Colon (tissue), 2 donors: ENCODE data around the gene NF1.
"Not testable (repeated sequence)": the region's sequence is repeated elsewhere in the genome, so short reads cannot be mapped to it uniquely, and the experiment has no call there.

Experiments used
- FAIRE-seq: peaks from 2 replicates; lab custom pipeline; 2012; peaks lifted over from hg19 to GRCh38; lab: Jason Lieb, UNC
- donor health status: control.
- donor health status: control.

Gene NF1

DNA sequence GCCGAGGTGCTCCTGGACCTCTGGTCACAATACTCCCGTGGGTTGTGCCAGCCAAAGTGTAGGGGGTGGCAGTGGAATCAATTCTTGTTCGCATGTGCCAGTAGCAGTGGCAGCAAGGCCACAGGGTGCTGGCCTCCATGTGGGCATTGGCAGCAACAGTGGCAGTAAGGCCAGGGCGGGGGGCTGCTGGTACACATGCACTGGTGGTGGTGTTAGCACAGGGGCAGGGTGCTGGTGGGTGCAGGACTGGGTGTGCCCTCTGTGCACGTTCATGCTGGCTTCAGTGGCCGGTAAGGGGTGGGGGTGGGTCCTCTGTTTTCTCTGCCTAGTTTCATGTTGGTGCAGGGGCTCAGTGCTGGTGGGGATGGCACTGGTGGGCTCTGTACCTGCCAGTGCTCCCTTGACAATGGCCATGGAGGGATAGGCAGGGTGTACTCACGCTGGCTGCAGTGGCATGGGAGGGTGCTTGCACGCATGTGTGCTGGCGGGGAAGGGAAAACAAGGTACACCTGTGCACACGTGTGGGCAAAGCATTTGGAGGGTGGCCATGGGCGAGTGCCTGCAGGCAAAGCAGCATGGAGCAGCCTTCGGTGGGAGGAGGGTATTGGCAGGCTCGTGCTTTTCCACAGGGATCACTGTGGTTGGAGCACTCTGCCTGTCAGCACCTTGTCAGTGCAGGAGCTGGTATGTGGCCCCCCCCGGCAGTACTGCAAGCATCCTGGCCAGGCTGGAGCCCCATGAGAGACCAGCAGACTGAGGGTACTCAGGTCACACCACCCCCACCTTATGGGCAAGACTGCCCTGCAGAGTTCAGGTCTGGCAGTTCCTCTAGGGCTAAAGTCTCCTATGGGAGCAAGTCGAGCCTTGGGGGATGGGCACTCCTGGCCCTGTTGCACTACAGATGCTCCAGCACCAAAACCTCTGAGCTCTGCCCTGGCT lies 35.8 kb downstream of the NF1 start:
- no peak for FAIRE-seq

DNA sequence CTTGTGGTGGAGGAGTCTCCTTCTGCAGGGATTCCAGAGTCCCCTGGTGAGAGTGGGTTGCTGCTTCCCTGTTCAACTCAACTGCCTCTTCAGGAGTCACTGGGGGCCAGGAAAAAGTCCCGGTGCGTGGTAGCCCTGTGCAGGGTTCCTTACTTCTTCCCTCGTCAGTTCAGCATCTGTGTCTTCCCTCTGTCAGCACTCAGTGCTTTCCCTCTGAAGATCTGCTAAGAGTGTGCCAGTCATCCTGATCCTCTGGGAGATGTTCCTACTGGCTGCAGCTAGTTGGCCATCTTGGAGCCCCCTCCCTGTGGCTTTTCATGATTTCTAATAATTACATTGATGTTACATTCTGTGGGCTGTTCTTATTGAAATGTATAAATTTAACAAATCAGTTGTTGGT lies 36.5 kb downstream of the NF1 start:
- no peak for FAIRE-seq

DNA sequence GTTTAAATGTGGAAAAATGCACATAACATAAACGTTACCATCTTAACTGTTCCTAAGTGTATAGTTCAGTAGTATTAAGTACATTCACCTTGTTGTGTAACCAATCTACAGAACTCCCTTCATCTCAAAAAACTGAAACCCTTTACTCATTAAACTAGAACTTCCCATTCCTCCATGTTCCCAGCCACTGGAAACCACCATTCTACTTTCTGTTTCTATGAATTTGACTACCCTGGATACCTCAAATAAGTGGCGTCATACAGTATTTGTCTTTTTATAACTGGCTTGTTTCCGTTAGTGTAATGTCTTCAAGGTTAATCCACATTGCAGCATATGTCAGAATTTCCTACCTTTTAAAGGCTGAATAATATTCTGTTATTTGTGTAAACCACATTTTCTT lies 38.2 kb downstream of the NF1 start:
- FAIRE-seq, result no peak

DNA sequence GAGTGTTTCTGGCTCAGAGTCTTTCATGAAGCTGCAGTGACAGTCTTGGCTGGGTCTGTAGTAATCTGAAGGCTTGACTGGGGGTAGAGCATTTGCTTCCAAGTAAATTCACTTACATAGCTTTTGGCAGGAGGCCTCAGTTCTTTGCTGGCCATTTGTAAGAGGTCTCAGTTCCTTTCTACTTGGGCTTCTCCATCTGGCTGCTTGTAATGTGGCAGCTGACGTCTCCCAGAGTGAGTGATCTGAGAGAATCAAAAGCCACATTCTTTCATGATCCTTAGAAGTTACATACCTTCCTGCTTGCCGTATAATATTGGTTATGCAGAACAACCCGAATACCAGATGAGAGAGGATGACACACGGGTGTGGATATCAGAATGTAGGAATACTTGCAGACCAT lies 39.8 kb downstream of the NF1 start:
- no peak for FAIRE-seq

DNA sequence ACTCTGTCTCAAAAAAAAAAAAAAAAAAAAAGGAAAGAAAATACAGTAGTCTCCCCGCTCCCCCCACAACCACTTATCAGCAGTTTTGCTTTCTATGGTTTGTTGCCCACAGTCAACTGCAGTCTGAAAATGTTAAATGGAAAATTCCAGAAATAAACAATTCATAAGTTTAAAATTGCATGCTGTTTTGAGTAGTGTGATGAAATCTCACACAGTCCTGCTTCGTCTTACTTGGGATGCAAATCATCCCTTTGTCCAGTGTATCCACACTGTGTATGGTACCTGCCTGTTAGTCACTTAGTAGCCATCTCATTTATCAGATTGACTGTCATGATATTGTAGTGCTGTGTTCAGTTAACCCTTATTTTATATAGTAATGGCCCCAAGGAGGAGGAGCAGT lies 41.5 kb downstream of the NF1 start:
- FAIRE-seq, result no peak

DNA sequence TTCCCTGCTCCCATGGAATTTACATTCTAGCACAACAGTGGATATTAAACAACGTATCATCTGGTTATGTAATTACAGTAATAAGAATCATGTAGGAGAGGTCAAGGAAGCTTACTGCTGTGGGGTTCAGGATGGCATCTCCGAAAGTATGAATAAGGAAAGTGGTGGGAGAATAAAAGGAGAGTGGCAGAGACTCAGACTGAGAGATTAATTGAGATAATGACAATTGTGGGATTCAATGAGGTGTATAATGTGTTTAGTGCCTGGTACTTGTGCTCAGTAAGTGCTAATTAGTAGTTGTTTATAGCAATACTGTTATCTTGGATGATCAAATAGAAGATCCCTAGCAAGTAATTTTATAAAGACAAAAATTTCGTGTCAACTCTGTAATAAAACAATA lies 45.3 kb downstream of the NF1 start:
- no peak for FAIRE-seq

DNA sequence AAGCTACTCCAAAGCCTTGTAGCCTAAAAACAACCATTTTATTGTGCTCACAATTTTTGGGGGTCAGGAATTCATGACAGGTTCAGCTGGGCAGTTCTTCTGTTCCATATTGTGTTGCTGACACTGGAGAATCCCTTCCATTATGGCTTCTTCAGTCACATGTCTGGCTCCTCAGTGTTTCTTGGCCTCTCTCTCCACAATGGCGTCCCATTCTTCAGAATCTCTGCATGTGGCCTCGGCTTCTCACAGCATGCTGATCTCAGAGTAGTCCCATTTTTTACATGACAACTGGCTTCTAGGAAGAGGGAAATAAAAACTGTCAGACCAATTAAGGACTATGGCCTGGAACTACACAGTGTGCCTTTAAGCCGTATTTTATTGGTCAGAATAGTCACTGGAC lies 49.7 kb downstream of the NF1 start:
- FAIRE-seq, result no peak

DNA sequence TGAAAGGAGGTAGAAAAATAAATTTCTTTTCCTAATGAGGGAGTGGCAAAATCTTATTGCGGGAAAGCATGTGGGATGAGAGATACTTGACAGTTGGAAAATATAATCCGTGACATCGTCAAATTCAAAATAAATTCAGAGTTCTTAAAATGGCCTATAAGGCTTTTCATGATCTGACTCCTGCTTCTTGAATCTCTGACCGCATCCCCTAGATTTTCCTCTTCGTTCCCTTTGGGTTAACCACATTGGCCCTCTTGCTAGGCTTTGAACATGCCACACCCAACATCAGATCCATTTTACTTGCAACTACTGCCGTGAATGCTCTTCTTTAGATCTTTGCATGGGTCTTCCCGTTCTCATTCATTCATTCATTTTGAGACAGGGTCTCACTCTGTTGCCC lies 50.1 kb downstream of the NF1 start:
- no peak for FAIRE-seq

DNA sequence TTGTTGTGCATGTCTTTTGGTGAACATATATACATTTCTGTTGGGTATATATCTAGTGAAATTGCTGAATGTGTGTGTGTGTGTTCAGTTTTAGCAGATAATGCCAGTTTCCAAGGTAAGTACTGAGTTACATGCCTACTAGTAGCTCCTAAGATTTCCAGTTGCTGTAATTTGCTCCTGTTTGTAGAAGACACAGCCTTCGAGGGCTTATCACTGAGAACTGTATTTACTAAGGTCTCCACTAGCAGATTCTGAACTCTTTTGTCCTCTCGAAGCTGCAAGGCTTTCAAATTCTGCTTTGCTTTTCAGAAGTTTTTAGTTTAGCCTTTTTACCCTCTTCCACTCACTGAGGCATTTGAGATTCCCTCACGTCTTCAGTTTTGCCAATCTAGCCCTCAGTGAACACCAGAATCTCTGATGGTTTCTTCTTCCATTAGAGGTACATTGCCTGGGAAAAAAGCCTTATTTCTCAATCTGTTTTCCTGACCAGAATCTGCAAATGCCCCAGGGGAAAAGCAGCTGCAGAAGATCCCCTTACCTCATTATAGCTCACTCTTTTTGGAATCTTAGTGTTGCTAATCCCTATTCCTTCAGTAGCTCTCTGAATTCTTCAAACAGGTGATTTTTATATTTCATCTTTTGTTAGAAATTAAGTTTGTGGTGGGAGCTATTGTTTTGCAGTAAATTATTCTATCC lies 52.9 kb downstream of the NF1 start:
- FAIRE-seq, result no peak

DNA sequence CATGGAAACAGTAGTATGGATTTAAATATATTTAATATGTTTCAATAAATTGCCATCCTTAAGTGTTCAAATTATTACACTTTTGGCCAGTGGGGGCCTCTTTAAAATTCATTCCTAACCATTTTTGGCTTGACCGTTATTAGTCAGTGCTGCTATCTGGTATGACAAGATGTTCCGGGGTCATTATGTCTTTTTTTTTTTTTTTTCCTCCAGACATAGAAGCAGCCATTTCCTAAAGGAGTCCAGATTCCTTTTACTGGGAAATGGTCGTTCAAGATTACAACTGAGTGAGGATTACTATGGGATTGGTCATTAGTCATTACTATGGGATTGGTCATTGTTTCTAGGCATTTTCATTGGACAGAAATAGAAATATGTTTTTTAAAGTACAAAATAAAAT lies 53.4 kb downstream of the NF1 start:
- FAIRE-seq, result no peak

DNA sequence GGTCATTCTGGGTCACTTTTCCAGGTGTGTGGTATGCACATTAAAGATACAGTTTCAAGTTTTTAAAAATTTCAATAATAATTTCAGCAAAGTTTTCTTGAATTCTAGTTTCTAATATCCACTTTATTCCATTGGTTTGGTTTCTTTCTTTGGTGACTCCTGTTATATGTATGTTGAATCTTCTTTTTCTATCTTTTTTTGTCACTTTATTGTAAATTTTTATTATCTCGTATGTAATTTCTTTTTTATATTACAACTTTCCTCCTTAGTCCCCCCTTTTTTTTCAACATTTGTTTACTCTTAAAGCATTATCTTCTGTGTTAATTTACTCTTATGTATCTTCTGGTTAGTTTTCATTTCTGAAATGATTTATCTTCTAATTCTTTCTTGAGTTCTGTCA lies 57.5 kb downstream of the NF1 start:
- peak; percentile 49 for FAIRE-seq

DNA sequence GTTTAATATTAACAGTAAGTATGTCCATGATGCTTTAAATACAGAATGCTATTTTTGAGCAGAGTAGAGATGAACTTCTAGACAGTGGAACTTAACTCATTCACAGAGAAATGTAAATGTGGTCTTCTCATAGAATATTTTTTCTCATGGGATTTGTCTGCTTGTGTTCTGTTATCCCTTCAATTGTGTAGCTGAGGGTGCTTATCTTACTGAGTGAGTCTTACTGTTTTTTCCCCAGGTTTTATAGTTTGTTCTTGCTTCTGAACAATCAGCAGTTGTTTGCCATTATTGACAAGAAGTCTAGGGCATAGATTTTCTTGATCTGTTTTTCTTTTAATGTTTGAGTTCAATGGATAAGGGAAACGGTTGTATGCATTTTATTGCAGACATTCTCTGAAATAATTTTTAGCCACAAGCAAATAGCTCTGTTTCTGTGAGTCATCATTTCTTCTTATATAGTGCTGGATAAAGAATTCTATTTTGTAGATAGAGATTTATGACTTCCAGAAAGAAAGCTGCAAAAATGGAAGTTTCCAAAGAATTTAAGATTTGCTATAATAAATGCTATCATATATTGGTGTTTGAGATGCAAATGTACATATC lies 60.5 kb downstream of the NF1 start:
- no peak for FAIRE-seq

DNA sequence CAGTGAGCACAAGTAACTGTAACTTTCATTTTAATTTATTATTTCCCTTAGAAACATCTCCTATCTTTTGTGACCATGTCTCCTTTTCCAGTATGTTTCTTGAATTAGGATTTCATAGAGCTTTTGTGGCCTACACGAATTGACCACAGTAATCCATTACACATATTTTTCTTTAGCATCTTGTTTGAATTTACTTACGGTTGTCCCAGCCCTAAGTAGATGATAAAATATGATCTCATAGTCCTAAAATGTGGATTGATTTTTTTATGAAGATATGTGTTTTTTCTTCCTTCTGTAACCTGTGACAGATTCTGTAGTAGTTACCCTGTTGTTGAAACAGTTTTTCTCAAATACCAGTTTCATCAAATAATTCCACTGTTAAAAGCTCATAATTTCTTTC lies 61.5 kb downstream of the NF1 start:
- FAIRE-seq, result no peak

DNA sequence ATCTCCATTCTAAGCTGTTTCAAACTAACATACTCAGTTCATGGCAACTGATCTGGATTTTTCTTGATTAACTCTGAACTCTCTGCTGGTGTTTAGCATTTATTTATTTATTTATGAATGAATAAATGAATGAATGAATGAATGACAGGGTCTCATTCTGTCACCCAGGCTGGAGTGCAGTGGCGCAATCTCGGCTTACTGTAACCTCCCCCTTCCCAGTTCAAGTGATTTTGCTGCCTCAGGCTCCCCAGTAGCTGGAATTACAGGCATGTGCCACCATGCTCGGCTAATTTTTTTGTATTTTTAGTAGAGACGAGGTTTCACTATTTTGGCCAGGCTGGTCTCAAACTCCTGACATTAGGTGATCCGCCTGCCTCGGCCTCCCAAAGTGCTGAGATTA lies 62.1 kb downstream of the NF1 start:
- FAIRE-seq, result not testable (repeated sequence)

DNA sequence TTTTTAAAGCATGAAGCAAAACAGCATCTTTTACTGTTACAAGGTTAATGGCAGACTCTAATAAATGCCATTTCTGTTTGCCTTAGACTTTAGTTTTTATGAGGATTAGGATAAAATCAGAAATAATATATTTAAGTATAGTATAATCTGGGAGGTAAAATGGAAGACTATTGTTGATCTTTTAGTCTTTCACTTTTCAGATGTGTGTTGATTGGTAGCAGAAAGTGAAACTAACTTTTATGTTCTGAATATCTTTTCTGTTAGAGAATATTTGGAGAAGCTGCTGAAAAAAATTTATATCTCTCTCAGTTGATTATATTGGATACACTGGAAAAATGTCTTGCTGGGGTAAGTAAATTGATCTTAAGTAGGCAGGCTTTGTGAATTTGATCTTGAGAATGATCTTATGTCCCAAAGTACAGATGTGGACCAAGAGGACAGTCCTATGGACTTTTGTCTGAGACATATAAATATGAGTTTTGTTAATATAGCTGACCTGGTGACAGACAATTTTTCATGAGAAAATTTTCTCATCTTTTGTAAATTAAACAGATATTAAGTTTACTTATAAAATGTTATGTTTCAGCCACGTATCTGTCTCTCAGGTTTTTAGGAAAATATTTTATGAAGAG lies 64.1 kb downstream of the NF1 start:
- peak; percentile 18 for FAIRE-seq

DNA sequence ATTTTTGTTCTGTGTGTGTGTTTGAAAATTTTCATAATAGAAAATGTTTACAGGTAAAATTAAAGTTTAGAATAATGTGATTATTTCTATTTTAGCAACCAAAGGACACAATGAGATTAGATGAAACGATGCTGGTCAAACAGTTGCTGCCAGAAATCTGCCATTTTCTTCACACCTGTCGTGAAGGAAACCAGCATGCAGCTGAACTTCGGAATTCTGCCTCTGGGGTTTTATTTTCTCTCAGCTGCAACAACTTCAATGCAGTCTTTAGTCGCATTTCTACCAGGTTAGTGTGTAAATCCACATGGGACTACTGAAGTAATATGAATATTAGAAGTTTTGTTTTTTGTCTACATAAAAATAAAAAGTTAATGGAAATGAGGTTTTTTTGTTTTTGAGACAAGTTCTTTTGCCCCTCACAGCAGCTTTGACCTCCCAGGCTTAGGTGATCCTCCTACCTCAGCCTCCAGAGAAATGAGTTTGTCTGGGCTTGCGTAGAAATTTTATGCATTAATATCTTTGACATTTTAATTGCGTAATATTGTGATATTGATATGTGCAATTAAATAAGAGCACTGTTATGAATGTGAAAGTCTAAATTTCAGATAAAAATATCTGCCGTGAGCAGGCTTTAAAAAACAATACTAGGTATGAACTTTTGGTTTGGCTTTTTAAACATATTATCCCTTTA lies 68.5 kb downstream of the NF1 start:
- FAIRE-seq, result no peak

DNA sequence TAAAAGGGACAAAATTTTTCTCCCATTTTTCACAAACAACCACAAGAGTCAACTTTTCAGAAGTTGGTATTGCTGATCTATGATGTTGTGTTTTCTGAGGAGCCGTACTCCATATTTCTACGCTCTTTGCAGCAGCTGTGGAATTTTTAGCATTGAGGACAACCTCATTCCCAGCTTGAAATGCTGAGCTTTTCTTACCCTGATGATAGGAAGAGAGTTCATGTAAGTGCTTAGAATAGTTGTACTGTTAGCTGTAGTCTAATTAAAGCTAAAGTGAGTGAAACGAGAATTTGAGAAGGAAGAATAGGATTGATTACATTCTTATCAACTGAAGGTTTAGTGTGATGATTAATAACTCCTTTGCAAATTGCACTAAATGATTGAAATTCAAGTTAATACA lies 72.3 kb downstream of the NF1 start:
- FAIRE-seq, result no peak

DNA sequence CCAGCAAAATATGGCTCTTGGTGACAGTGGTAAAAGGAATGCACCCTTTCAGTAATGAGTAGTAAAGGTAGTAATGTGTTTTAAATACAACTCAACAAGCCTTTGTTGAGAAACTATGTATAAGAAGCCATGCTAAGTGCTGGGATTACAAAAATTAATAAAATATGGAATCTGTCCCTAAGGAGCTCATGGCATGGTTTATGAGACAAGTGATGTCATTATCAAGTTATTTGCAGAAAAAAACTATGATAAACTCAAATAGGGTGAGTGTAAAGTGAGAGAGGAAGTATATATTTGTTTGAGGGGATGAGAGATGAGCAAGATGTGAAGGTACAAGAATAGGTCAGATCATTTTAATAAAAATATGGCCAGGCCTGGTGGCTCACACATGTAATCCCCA lies 76.9 kb downstream of the NF1 start:
- no peak for FAIRE-seq

DNA sequence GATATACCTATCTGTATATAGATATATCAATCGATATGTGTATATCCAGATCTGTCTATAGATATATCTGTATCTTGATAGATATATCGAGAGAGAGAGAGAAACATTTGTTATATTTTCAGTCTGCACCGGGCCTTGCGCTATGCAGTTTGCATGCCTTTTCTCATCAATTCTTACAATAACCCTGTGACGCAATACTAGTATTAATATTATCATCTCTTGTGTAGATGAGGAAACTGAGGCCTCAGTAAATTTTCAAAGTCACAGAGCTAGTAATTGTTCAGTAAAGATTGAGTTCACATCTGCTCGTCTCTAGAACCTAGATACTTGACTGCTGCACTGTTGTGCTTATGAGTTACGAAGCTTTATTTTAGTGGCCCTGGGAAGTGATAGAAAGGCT lies 77.6 kb downstream of the NF1 start:
- no peak for FAIRE-seq

DNA sequence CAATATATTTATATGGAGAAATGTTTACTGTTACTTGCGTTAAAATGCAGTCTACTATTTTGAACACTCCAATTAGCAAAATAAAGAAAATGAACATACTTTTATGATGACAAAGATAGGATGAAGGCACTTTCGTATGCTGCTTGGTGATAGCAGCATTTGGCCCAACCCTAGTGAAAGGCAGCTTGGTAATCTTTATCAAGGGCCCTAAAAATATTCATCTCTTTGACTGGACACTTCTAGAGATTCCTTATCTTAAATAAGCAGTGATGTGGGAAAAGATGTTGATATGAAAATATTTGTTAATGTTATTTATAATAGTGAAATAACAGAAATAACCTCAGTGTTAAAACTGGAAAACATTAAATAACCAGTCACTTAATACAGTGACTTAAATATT lies 79.4 kb downstream of the NF1 start:
- no peak for FAIRE-seq

DNA sequence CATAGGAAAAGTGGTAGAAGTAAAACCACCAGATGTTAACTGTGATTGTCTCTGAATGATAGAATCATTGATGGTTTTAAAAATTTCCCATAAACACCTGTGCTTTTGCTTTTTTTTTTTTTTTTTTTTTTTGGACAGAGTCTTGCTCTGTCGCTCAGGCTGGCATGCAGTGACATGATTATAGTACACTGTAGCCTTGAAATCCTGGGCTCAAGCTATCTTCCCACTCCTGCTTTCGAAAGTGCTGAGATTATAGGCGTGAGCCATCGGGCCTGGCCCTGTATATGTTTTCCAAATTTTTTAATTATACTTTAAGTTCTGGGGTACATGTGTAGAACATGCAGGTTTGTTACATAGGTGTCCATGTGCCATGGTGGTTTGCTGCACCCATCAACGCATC lies 80.5 kb downstream of the NF1 start:
- no peak for FAIRE-seq

DNA sequence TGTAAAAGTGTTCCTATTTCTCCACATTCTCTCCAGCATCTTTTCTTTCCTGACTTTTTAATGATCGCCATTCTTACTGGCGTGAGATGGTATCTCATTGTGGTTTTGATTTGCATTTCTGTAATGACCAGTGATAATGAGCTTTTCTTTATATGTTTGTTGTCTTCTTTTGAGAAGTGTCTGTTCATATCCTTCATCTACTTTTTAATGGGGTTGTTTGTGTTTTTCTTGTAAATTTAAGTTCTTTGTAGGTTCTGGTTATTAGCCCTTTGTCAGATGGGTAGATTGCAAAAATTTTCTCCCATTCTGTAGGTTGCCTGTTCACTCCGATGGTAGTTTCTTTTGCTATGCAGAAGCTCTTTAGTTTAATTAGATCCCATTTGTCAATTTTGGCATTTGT lies 81.4 kb downstream of the NF1 start:
- not testable (repeated sequence) for FAIRE-seq
